ENCODE measurements around the gene TAL1.
"Not testable (repeated sequence)": the region's sequence is repeated elsewhere in the genome, so short reads cannot be mapped to it uniquely, and the experiment has no call there.

TAL1 gene

GRCh38 chr1:47210666-47211065 is 21.4 kb downstream of the TAL1 start:
- no peak for DNase-seq

- DNase-seq: no peak
Observed at GRCh38 chr1:47209725-47210325, 22.2 kb downstream of the TAL1 start.

- DNase-seq: no peak
Observed at GRCh38 chr1:47209091-47209490, 22.9 kb downstream of the TAL1 start.

- no peak for DNase-seq
Observed at GRCh38 chr1:47208374-47208850, 23.6 kb downstream of the TAL1 start.

GRCh38 chr1:47207803-47208373 is 24.1 kb downstream of the TAL1 start:
- DNase-seq: no peak

- no peak for DNase-seq
Observed at GRCh38 chr1:47205918-47206317, 26.1 kb downstream of the TAL1 start.

GRCh38 chr1:47203504-47203903 is 28.5 kb downstream of the TAL1 start:
- DNase-seq: not testable (repeated sequence)

GRCh38 chr1:47201179-47201578 is 30.8 kb downstream of the TAL1 start:
- no peak for DNase-seq

- DNase-seq: no peak
Observed at GRCh38 chr1:47198214-47198613, 33.8 kb downstream of the TAL1 start.

GRCh38 chr1:47196622-47197021 is 35.4 kb downstream of the TAL1 start:
- DNase-seq: no peak

GRCh38 chr1:47195981-47196380 is 36.0 kb downstream of the TAL1 start:
- DNase-seq: not testable (repeated sequence)

- no peak for DNase-seq
Observed at GRCh38 chr1:47194311-47194710, 37.7 kb downstream of the TAL1 start.

- not testable (repeated sequence) for DNase-seq
Observed at GRCh38 chr1:47193496-47193895, 38.5 kb downstream of the TAL1 start.

- DNase-seq: no peak
Observed at GRCh38 chr1:47192458-47193384, 39.3 kb downstream of the TAL1 start.

GRCh38 chr1:47191940-47192457 is 40.0 kb downstream of the TAL1 start:
- DNase-seq: no peak

- DNase-seq: no peak
Observed at GRCh38 chr1:47190857-47191256, 41.2 kb downstream of the TAL1 start.

- DNase-seq: no peak
Observed at GRCh38 chr1:47190509-47190855, 41.5 kb downstream of the TAL1 start.

GRCh38 chr1:47189844-47190508 is 42.0 kb downstream of the TAL1 start, which contains the start of gene PDZK1IP1:
TSS of gene PDZK1IP1 (minus strand) at chr1:47190036. CDS start at chr1:47189932, 104 bp downstream.
- peak; percentile 33 for DNase-seq

- DNase-seq: no peak
Observed at GRCh38 chr1:47188791-47189785, 42.9 kb downstream of the TAL1 start.

GRCh38 chr1:47187926-47188250 is 44.1 kb downstream of the TAL1 start:
- DNase-seq: no peak

GRCh38 chr1:47187231-47187925 is 44.6 kb downstream of the TAL1 start:
- no peak for DNase-seq
